ENCODE measurements around the gene CD86.

CD86 gene

GRCh38 chr3:122103821-122104514 lies 48.8 kb downstream of the CD86 start:
- DNase-seq (ENCODE audit: low read depth) = no peak
- TF ChIP-seq CTCF (IDR thresholded peaks at IDR 0.05; ENCODE audit: control insufficient read depth, extremely low read depth, insufficient read depth) = no peak
- H3K4me3 ChIP-seq (ENCODE audit: low read depth, low read length) = no peak overlapping the region

GRCh38 chr3:122104515-122105194 lies 49.5 kb downstream of the CD86 start:
- no peak for DNase-seq (ENCODE audit: low read depth)
- TF ChIP-seq CTCF (IDR thresholded peaks at IDR 0.05; ENCODE audit: control insufficient read depth, extremely low read depth, insufficient read depth) = no peak
- no peak overlapping the region for H3K4me3 ChIP-seq (ENCODE audit: low read depth, low read length)

- H3K4me3 ChIP-seq (ENCODE audit: low read depth, low read length) = no peak overlapping the region
- no peak for DNase-seq (ENCODE audit: low read depth)
- no peak for TF ChIP-seq CTCF (IDR thresholded peaks at IDR 0.05; ENCODE audit: control insufficient read depth, extremely low read depth, insufficient read depth)
Observed at GRCh38 chr3:122105626-122106025, 50.5 kb downstream of the CD86 start.

GRCh38 chr3:122107171-122107570 lies 52.0 kb downstream of the CD86 start:
- DNase-seq (ENCODE audit: low read depth) = no peak
- TF ChIP-seq CTCF (IDR thresholded peaks at IDR 0.05; ENCODE audit: control insufficient read depth, extremely low read depth, insufficient read depth) = no peak
- no peak overlapping the region for H3K4me3 ChIP-seq (ENCODE audit: low read depth, low read length)

GRCh38 chr3:122111974-122112373 lies 56.8 kb downstream of the CD86 start:
- no peak for TF ChIP-seq CTCF (IDR thresholded peaks at IDR 0.05; ENCODE audit: control insufficient read depth, extremely low read depth, insufficient read depth)
- no peak for DNase-seq (ENCODE audit: low read depth)
- no peak overlapping the region for H3K4me3 ChIP-seq (ENCODE audit: low read depth, low read length)

- H3K4me3 ChIP-seq (ENCODE audit: low read depth, low read length) = no peak overlapping the region
- DNase-seq (ENCODE audit: low read depth) = no peak
- TF ChIP-seq CTCF (IDR thresholded peaks at IDR 0.05; ENCODE audit: control insufficient read depth, extremely low read depth, insufficient read depth) = no peak
Observed at GRCh38 chr3:122112754-122113153, 57.6 kb downstream of the CD86 start.
